Measurements from ENCODE around the gene CA11.

GRCh38 chr19:48639483-48640375 is 6.3 kb downstream of the CA11 start:
- no peak for TF ChIP-seq CTCF (IDR thresholded peaks at IDR 0.05)
- TF ChIP-seq REST (IDR thresholded peaks at IDR 0.05; ENCODE audit: insufficient read depth in 1 of 2, low read depth in 2 of 2, low read length in 1 of 2) = no peak
